ENCODE measurements around the gene CDCP1. TPM values are rescaled to one million over a fixed set of nuclear protein-coding genes. Genes with fewer than 3 reads are reported as not detected.

The CDCP1 gene
- total RNA-seq, 1 donor from 2014 or later = 0.25 TPM

DNA sequence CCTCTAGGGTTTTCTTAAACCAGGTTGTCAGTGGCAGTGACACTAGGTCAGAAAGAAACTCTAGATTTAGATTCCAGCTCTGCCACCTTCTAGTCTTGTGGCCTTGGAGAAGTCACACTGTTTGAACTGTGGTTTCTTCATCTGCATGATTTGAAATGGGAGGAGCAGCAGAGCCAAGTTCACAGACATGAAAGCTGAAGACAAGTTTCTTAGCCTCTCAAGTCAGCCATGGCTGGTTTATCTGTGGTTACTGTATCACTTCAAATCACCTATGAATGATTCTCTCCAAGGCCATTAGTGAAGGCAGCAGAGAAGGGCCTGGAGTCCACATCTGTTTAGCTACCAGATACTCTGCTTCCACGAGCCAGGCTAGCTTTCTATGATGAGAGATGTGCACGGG, 104.5 kb downstream of the CDCP1 start:
- no peak for DNase-seq
- H3K27ac ChIP-seq (replicated peaks) = no peak overlapping the region
- H3K27me3 ChIP-seq (ENCODE audit: low read depth) = no peaks in the 10 kb centered on the region
- no peaks in the 10 kb centered on the region for H3K9me3 ChIP-seq (replicated peaks)
- H3K4me3 ChIP-seq = no peak overlapping the region
- TF ChIP-seq, protein P1, sequence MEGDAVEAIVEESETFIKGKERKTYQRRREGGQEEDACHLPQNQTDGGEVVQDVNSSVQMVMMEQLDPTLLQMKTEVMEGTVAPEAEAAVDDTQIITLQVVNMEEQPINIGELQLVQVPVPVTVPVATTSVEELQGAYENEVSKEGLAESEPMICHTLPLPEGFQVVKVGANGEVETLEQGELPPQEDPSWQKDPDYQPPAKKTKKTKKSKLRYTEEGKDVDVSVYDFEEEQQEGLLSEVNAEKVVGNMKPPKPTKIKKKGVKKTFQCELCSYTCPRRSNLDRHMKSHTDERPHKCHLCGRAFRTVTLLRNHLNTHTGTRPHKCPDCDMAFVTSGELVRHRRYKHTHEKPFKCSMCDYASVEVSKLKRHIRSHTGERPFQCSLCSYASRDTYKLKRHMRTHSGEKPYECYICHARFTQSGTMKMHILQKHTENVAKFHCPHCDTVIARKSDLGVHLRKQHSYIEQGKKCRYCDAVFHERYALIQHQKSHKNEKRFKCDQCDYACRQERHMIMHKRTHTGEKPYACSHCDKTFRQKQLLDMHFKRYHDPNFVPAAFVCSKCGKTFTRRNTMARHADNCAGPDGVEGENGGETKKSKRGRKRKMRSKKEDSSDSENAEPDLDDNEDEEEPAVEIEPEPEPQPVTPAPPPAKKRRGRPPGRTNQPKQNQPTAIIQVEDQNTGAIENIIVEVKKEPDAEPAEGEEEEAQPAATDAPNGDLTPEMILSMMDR (IDR thresholded peaks at IDR 0.05; ENCODE audit: borderline replicate concordance) = no peak
- H3K36me3 ChIP-seq = no peaks in the 10 kb centered on the region
- H3K4me1 ChIP-seq = peaks cover 10% of the 10 kb centered on the region
- intact Hi-C loops (cut with micrococcal nuclease) = loop anchor here (2.0 to 10.0 kb wide), 2 partner anchors 169 to 463 kb away; no protein-coding TSS in a partner anchor

DNA sequence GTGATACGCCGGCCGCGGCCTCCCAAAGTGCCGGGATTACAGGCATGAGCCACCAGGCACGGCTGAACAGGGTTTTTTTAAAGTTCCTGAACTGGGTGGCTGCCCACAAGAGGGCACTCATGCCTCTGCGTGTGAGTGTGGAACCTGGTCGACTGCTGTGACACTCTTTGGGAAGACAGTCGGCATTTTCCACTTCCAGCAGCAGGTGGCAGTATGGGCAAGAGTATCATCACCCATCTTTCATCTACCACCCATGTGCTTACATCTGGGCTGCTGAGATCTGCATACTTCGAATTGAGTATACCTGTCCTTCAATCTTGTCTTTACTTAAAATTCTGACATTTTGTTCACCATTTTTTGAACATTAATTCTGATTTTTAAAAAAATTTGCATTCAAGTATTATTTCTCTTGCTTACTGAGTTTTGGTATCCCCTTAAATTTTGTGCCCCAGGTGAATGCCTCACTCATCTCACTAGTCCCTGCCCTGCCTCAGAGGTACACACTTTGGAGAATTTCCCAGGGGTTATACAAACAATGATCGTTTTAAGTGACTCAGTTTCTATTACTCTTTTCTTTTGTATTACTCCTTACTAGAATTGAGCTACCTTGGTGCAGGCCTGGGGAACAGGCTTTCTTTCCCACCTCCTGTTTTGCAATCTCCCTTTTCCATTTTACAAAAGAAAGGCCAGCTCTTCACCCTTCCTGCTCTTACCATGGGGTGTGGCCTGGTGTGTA, 108.3 kb downstream of the CDCP1 start:
- Histone ChIP-seq H3K9me3 (replicated peaks) (no peaks in the 10 kb centered on the region), H3K36me3 (peaks cover 8% of the 10 kb centered on the region), H3K27ac (replicated peaks) (peak overlapping the region; percentile 71), H3K4me1 (peaks cover 48% of the 10 kb centered on the region), H3K27me3 (ENCODE audit: low read depth) (no peaks in the 10 kb centered on the region), H3K4me3 (peak overlapping the region; percentile 32)
- peak; percentile 88 for DNase-seq
- TF ChIP-seq, protein P1 (IDR thresholded peaks at IDR 0.05; ENCODE audit: borderline replicate concordance) = peak; percentile 93
- intact Hi-C loops (cut with micrococcal nuclease) = no loop called here

DNA sequence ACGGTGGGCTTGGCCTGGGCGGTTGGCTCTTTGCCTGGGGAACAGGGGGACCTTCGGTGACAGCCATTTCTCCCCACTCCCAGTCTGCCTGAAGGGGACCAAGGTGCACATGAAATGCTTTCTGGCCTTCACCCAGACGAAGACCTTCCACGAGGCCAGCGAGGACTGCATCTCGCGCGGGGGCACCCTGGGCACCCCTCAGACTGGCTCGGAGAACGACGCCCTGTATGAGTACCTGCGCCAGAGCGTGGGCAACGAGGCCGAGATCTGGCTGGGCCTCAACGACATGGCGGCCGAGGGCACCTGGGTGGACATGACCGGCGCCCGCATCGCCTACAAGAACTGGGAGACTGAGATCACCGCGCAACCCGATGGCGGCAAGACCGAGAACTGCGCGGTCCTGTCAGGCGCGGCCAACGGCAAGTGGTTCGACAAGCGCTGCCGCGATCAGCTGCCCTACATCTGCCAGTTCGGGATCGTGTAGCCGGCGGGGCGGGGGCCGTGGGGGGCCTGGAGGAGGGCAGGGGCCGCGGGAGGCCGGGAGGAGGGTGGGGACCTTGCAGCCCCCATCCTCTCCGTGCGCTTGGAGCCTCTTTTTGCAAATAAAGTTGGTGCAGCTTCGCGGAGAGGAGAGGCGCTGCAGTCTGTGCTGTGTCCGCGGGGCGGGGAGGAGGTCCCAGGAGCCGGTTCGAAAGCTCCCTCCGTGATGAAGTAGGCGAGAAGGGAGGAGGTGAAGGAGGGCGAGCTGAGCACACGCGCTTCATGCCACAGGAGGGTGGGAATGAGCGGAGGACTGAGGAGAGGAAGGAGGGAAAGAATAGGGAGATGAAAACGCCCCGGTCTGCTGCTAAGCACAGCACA, 110.5 kb downstream of the CDCP1 start:
- no peaks in the 10 kb centered on the region for H3K27me3 ChIP-seq (ENCODE audit: low read depth)
- intact Hi-C loops (cut with micrococcal nuclease) = no loop called here
- peaks cover 24% of the 10 kb centered on the region for H3K36me3 ChIP-seq
- H3K9me3 ChIP-seq (replicated peaks) = no peaks in the 10 kb centered on the region
- peak overlapping the region; percentile 55 for H3K4me3 ChIP-seq
- H3K4me1 ChIP-seq = peaks cover 56% of the 10 kb centered on the region
- H3K27ac ChIP-seq (replicated peaks) = peak overlapping the region; percentile 71
- TF ChIP-seq, protein P1 (IDR thresholded peaks at IDR 0.05; ENCODE audit: borderline replicate concordance) = no peak
- DNase-seq = no peak

DNA sequence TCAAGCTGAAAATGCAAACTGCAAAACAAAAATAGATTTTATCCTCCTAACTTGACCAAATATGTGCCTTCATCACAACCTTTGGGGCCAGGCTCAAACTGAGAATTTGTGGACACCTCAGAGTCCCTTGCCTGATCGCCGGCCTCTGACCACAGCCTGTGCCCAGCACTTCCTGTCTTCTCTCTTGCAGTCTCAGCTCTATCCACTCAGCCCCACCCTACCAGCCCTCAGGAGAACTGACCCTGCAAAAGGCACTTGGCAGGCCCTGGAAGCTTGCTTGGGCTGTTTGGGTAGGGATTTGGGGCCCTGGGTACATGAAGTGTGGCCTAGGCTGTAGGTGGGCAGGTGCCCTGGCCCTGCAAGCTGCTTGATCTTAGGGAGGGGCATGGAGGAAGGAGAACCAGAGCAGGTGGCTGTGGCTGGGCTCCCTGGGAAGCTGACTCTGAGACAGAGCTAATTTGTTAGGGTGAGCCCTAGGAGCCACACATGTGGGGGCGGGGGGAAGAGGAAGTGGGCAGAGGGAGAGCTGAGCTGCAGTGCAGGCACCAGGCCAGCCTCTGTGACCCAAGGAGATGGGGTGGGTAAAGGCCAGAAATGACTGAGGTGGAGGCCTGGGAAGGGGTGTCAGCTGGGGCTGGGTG, 111.4 kb downstream of the CDCP1 start:
- Histone ChIP-seq H3K9me3 (replicated peaks) (no peaks in the 10 kb centered on the region), H3K4me3 (no peak overlapping the region), H3K27ac (replicated peaks) (peak overlapping the region; percentile 71), H3K27me3 (ENCODE audit: low read depth) (no peaks in the 10 kb centered on the region), H3K36me3 (peaks cover 24% of the 10 kb centered on the region), H3K4me1 (peaks cover 65% of the 10 kb centered on the region)
- DNase-seq = peak; percentile 71
- TF ChIP-seq, protein P1 (IDR thresholded peaks at IDR 0.05; ENCODE audit: borderline replicate concordance) = no peak
- intact Hi-C loops (cut with micrococcal nuclease) = no loop called here

DNA sequence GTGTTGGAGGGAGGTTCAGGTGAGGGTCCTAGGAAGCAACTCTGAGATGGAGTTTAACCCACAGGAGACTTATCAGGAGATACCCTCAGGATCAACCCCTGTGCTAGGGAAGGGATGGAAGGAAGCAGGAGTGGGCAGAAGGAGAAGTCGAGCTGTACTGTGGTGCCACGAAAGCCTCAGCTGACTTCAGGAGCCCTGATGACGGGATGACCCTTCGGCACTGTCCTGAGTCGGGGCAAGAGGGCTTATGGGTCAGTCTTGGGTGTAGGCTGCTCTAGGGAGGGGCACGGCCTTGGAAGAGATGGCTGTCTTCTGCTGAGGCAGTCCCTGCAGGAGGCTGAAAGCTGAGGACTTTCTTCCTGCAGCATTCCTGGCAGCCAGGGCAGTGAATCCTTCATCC, 112.4 kb downstream of the CDCP1 start:
- Histone ChIP-seq H3K4me1 (peaks cover 74% of the 10 kb centered on the region), H3K9me3 (replicated peaks) (no peaks in the 10 kb centered on the region), H3K4me3 (no peak overlapping the region), H3K36me3 (peaks cover 24% of the 10 kb centered on the region), H3K27ac (replicated peaks) (peak overlapping the region; percentile 71), H3K27me3 (ENCODE audit: low read depth) (no peaks in the 10 kb centered on the region)
- TF ChIP-seq, protein P1 (IDR thresholded peaks at IDR 0.05; ENCODE audit: borderline replicate concordance) = no peak
- DNase-seq = no peak
- intact Hi-C loops (cut with micrococcal nuclease) = no loop called here

All from left ventricle myocardium inferior (tissue), 1 donor.